Measurements from ENCODE around the gene XPOT.

DNA sequence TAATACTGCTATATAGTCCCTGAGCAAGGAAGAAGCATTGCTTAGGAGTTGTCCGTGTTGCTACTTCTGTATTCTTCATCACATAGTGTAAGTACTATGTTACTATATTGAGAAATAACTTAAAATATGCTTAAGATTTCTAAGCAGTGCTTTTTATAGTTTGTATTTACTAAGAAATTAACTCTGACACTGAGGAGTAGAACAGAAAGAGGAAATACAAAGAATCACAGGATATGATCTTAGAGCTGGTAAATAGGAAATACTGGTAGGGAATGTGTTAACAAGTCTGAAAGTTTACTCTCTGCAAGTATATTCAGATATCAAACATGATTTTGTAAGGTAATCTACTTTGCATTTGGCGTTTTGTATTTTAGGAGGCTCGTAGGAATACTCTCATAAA is 15.5 kb downstream of the XPOT start:
- TF ChIP-seq POLR2A (IDR thresholded peaks at IDR 0.05): no peak
- no peak for TF ChIP-seq CTCF (IDR thresholded peaks at IDR 0.05)
